GM23338 (cell line): ENCODE data around the gene SYNE1. TPM values are rescaled to one million over a fixed set of nuclear protein-coding genes. Genes with fewer than 3 reads are reported as not detected.

Experiments
- ATAC-seq: fragments of 200-7000 bp; cut with Tn5 transposase; 3 replicates; pipeline ENCODE4 v1.9.1; 2020
- DNase-seq: peaks from one replicate; pipeline ENCODE4 v3.0.0-alpha.2; 2015; ENCODE audit warnings: low spot score
- H2AFZ ChIP-seq: fragments of 200-600 bp; sonication (generic); 2 replicates; pipeline ENCODE4 v1.8.0; 2016; ENCODE audit warnings: antibody characterized with exemption, mild to moderate bottlenecking, moderate library complexity
- H3F3A ChIP-seq: fragments of 200-600 bp; sonication (generic); replicated peaks from 2 replicates; pipeline ENCODE4 v1.8.0; 2017; ENCODE audit warnings: antibody characterized with exemption, mixed run types, low read depth
- H3K27ac ChIP-seq: fragments of 200-600 bp; sonication (generic); 2 replicates; pipeline ENCODE4 v1.6.1; 2016; ENCODE audit warnings: low read depth
- H3K27me3 ChIP-seq: fragments of 200-600 bp; sonication (generic); 2 replicates; pipeline ENCODE4 v1.8.0; 2016; ENCODE audit warnings: mild to moderate bottlenecking, mixed run types, moderate library complexity; ENCODE audit not compliant: insufficient read depth
- H3K36me3 ChIP-seq: fragments of 200-600 bp; sonication (generic); 2 replicates; pipeline ENCODE4 v1.8.0; 2016; ENCODE audit warnings: mild to moderate bottlenecking; ENCODE audit not compliant: insufficient read depth
- H3K4me1 ChIP-seq: fragments of 200-600 bp; sonication (generic); 2 replicates; pipeline ENCODE4 v1.8.0; 2016; ENCODE audit warnings: mild to moderate bottlenecking, moderate library complexity; ENCODE audit not compliant: insufficient read depth
- H3K4me2 ChIP-seq: fragments of 200-600 bp; sonication (generic); 2 replicates; pipeline ENCODE4 v1.7.1; 2017; ENCODE audit warnings: mixed run types
- H3K4me3 ChIP-seq: fragments of 200-600 bp; sonication (generic); 2 replicates; pipeline ENCODE4 v1.6.1; 2016; ENCODE audit warnings: mixed run types
- H3K79me2 ChIP-seq: fragments of 200-600 bp; sonication (generic); replicated peaks from 2 replicates; pipeline ENCODE4 v1.8.0; 2017; ENCODE audit warnings: mild to moderate bottlenecking; ENCODE audit not compliant: insufficient read depth
- H3K9me2 ChIP-seq: fragments of 200-600 bp; sonication (generic); 2 replicates; pipeline ENCODE4 v1.8.0; 2017; ENCODE audit not compliant: insufficient read depth
- H4K20me1 ChIP-seq: fragments of 200-600 bp; sonication (generic); replicated peaks from 2 replicates; pipeline ENCODE4 v1.8.0; 2017; ENCODE audit warnings: mild to moderate bottlenecking; ENCODE audit not compliant: insufficient read depth
- H3K27ac Mint-ChIP-seq: 2 replicates; pipeline ENCODE4 v1.8.0; 2020; ENCODE audit warnings: inconsistent platforms, mild to moderate bottlenecking, moderate library complexity, mixed read lengths
- H3K27me3 Mint-ChIP-seq: 3 replicates; pipeline ENCODE4 v1.8.0; 2022; ENCODE audit warnings: low read depth, mild to moderate bottlenecking, moderate library complexity, mixed read lengths, inconsistent platforms; ENCODE audit not compliant: insufficient read depth, poor library complexity
- H3K36me3 Mint-ChIP-seq: 3 replicates; pipeline ENCODE4 v1.8.0; 2021; ENCODE audit warnings: low read depth, mild to moderate bottlenecking, inconsistent platforms, moderate library complexity, mixed read lengths
- H3K4me1 Mint-ChIP-seq: 3 replicates; pipeline ENCODE4 v1.8.0; 2020; ENCODE audit warnings: mild to moderate bottlenecking, inconsistent platforms, mixed read lengths
- H3K4me3 Mint-ChIP-seq: 3 replicates; pipeline ENCODE4 v1.8.0; 2021; ENCODE audit warnings: moderate library complexity, mild to moderate bottlenecking, inconsistent platforms, mixed read lengths
- H3K9me3 Mint-ChIP-seq: 3 replicates; pipeline ENCODE4 v1.8.0; 2020; ENCODE audit warnings: moderate library complexity, mild to moderate bottlenecking, inconsistent platforms, mixed read lengths
- CREB1 ChIP-seq: fragments of 250-450 bp; sonication (Bioruptor Pico); IDR thresholded peaks from 2 replicates; pipeline ENCODE4 v1.5.0; 2020; ENCODE audit warnings: low read depth, mild to moderate bottlenecking, moderate library complexity
- CTCF ChIP-seq, 2 experiments: fragments of 200-600 bp in 1 of 2; sonication (generic) in 1 of 2; conservative IDR thresholded peaks; 2 replicates each; pipeline versions ENCODE4 v1.5.1 to v1.6.1; 2016 to 2017; ENCODE audit warnings: antibody characterized with exemption in 2 of 2, low read depth in 2 of 2, mild to moderate bottlenecking in 2 of 2, moderate library complexity in 1 of 2
- EZH2phosphoT487 ChIP-seq: fragments of 200-600 bp; sonication (generic); IDR thresholded peaks from one replicate; pipeline ENCODE4 v1.8.1; 2018; ENCODE audit warnings: antibody characterized with exemption; ENCODE audit not compliant: unreplicated experiment
- JUNB ChIP-seq: IDR thresholded peaks from one replicate; pipeline ENCODE4 v1.6.1; 2016; ENCODE audit warnings: antibody characterized with exemption; ENCODE audit not compliant: unreplicated experiment
- NANOG ChIP-seq: IDR thresholded peaks from 2 replicates; pipeline ENCODE4 v1.6.1; 2016; ENCODE audit warnings: antibody characterized with exemption, borderline replicate concordance
- REST ChIP-seq: IDR thresholded peaks from one replicate; pipeline ENCODE4 v1.6.1; 2018; ENCODE audit warnings: antibody characterized with exemption; ENCODE audit not compliant: unreplicated experiment
- STAT1 ChIP-seq: IDR thresholded peaks from one replicate; pipeline ENCODE4 v1.6.1; 2016; ENCODE audit warnings: antibody characterized with exemption; ENCODE audit not compliant: unreplicated experiment
- ZNF114 ChIP-seq: fragments of 250-450 bp; sonication (Bioruptor Pico); IDR thresholded peaks from 2 replicates; pipeline ENCODE4 v1.5.0; 2020; ENCODE audit warnings: mild to moderate bottlenecking, moderate library complexity
- ZNF331 ChIP-seq: fragments of 250-450 bp; sonication (Bioruptor Pico); IDR thresholded peaks from 2 replicates; pipeline ENCODE4 v1.5.0; 2020; ENCODE audit warnings: low read depth, mild to moderate bottlenecking, moderate library complexity
- ZNF462 ChIP-seq: fragments of 250-450 bp; sonication (Bioruptor Pico); IDR thresholded peaks from 2 replicates; pipeline ENCODE4 v1.5.0; 2020; ENCODE audit warnings: mild to moderate bottlenecking, moderate library complexity
- polyA plus RNA-seq: library from polyadenylated mRNA; unstranded; fragments of >200 nt; fragmentation: Nextera tagmentation; extraction: Ambion mirVana; gene quantifications from 2 replicates; pipeline ENCODE4 v1.2.1, GENCODE V29; 2016
- total RNA-seq: library from RNA; depleted of rRNA; stranded (reverse); fragments of >200 nt; shearing (Covaris generic); gene quantifications from 2 replicates; pipeline ENCODE4 v1.2.3, GENCODE V29; 2014

The SYNE1 gene
- total and polyA plus RNA-seq, 2 experiments from 2014 or later = 3.9 to 13.6 TPM

- no peak for TF ChIP-seq ZNF462
These were observed 542.9 kb downstream of the SYNE1 start (continued) for GRCh38 chr6:152094276-152094675.

- Histone ChIP-seq H2AFZ (no peak overlapping the region), H3K27me3 (no peaks in the 10 kb centered on the region), H3K27ac (no peak overlapping the region), H3K79me2 (no peaks in the 10 kb centered on the region), H4K20me1 (no peaks in the 10 kb centered on the region), H3K4me2 (no peak overlapping the region), H3F3A (no peaks in the 10 kb centered on the region), H3K36me3 (no peaks in the 10 kb centered on the region), H3K9me2 (peaks cover 14% of the 10 kb centered on the region), H3K4me1 (no peaks in the 10 kb centered on the region), H3K4me3 (no peak overlapping the region)
- Mint-ChIP-seq H3K36me3 (no peaks in the 10 kb centered on the region), H3K27ac (no peak overlapping the region), H3K27me3 (no peaks in the 10 kb centered on the region), H3K4me1 (peaks cover 4% of the 10 kb centered on the region; the same call in 2 of the 3 replicates), H3K9me3 (no peaks in the 10 kb centered on the region), H3K4me3 (no peak overlapping the region)
- ATAC-seq = no peak; the same call in 1 of the 3 replicates
- DNase-seq = no peak
- TF ChIP-seq CREB1 (CRISPR knock-in tag) = no peak
- TF ChIP-seq JUNB = no peak
- TF ChIP-seq EZH2phosphoT487 = no peak
- no peak for TF ChIP-seq ZNF114 (CRISPR knock-in tag)
- no peak for TF ChIP-seq ZNF331 (CRISPR knock-in tag)
- no peak for TF ChIP-seq STAT1
- TF ChIP-seq REST = no peak
- no peak for TF ChIP-seq NANOG
- TF ChIP-seq CTCF (conservative IDR thresholded peaks at IDR 0.05; ENCODE audit: low read depth in 2 of 2) = no peak
These were observed 543.5 kb downstream of the SYNE1 start for GRCh38 chr6:152093711-152094110.
